Peyer's patch (tissue), 4 donors: Measurements from ENCODE around the gene RNF180.
A peak's percentile ranks its signal among the peaks of the same experiment; 100 is the strongest.

Experiments
- CTCF ChIP-seq, 6 experiments: fragments of 450-650 bp in 4 of 6; fragments of 200-600 bp in 2 of 6; sonication (generic) in 1 of 6; IDR thresholded peaks; one replicate each; pipeline ENCODE4 v1.5.1; 2017 to 2019; ENCODE audit warnings: antibody characterized with exemption in 6 of 6, mild to moderate bottlenecking in 3 of 6, moderate library complexity in 1 of 6
- POLR2A ChIP-seq, 2 donors: fragments of 450-650 bp; IDR thresholded peaks; one replicate each; pipeline ENCODE4 v1.5.1; 2017; ENCODE audit warnings: antibody characterized with exemption in 2 of 2, mild to moderate bottlenecking in 2 of 2, moderate library complexity in 2 of 2

GRCh38 chr5:64147849-64148441 lies 17.7 kb upstream of the RNF180 start:
- peak in 4 of 6 experiments; percentile 35 to 71 (median 69) for TF ChIP-seq CTCF (IDR thresholded peaks at IDR 0.05)
- TF ChIP-seq POLR2A (IDR thresholded peaks at IDR 0.05) = no peak
